Activated CD8-positive, alpha-beta memory T cell treated with anti-CD3 and anti-CD28 coated beads, Interleukin-2, amount 10 ng/mL, durations not matched to agents 7 days and 5 days (primary cell): ENCODE measurements around the gene AMMECR1. TPM values are rescaled to one million over a fixed set of nuclear protein-coding genes. Genes with fewer than 3 reads are reported as not detected.

ENCODE experiments used
- total RNA-seq, 2 experiments: library from RNA; stranded (reverse); gene quantifications; one replicate each; pipeline ENCODE4 v1.2.3, GENCODE V29; 2021

The AMMECR1 gene
- total RNA-seq, 2 experiments from 2014 or later = 8.8 to 10.1 TPM

Other genes with a start within 250 kb of the AMMECR1 start
- gene RTL9, start 40.8 kb upstream of the AMMECR1 start, total RNA-seq = not detected